HT1080 (cell line): ENCODE measurements around the gene TTC9C. TPM values are rescaled to one million over a fixed set of nuclear protein-coding genes. Genes with fewer than 3 reads are reported as not detected.
A peak's percentile ranks its signal among the peaks of the same experiment; 100 is the strongest.
"Not testable (repeated sequence)": the region's sequence is repeated elsewhere in the genome, so short reads cannot be mapped to it uniquely, and the experiment has no call there.

Experiments used
- DNase-seq: peaks from one replicate; pipeline ENCODE4 v3.0.0-alpha.2; 2015; ENCODE audit warnings: low read depth
- total RNA-seq: library from RNA; depleted of rRNA; stranded (reverse); fragments of >200 nt; shearing (Covaris generic); gene quantifications from 2 replicates; pipeline ENCODE4 v1.2.3, GENCODE V29; 2014

TTC9C gene
- total RNA-seq, 1 experiment from 2014 or later, result 67.9 TPM

DNA sequence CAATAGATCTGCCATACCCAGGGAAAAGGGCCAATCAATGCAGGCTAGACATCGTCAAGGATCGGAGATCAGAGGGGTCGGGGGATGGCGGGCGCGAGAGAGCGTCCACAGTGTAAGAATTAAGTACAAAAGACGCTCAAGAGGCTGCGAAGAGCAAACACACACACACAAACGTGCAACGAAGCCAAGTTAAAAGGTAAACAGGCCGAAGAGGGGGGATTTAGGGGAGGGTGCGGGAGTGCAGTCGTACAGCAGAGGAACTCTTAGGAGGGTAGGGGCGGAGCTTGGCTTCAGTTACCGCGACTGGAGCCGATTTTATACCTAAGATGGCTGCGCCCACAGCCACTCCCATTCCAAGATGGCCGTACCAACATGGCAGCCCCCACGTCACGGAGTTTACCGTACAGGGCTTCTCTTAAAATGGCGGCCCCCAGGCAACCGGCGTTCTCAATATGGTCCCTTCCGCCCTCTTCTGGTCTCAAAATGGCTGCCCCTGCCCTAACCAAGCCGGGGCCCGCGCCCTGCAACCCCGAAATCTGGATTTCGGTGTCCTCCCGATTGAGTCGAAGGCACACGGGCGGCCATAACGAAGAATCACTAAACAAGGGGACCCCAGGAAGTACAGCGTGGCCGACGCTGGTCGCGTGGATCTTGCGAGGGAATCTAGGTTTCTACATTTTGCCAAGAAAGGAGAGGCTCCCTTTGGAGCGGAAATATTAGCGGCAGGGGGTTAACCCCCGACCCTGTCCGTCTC, 18.9 kb upstream of the TTC9C start:
- DNase-seq, result peak; percentile 50

DNA sequence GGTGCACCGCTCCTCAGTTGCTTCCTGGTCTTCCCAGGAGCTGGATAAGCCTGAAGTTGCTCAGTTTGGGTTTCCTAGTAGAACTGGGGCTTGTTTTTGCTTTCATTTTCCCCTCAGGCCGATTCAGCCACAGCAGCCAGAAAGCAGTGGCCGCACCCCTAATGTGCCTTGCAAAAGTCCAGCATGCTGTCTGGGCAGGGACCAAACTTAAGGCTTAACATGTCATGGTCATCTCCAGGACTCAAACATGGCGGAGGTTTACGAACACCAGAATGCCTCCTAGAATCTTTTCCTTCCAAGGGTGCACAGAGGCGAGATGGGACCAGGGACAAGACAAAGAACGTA, 18.3 kb upstream of the TTC9C start:
- DNase-seq, result no peak

DNA sequence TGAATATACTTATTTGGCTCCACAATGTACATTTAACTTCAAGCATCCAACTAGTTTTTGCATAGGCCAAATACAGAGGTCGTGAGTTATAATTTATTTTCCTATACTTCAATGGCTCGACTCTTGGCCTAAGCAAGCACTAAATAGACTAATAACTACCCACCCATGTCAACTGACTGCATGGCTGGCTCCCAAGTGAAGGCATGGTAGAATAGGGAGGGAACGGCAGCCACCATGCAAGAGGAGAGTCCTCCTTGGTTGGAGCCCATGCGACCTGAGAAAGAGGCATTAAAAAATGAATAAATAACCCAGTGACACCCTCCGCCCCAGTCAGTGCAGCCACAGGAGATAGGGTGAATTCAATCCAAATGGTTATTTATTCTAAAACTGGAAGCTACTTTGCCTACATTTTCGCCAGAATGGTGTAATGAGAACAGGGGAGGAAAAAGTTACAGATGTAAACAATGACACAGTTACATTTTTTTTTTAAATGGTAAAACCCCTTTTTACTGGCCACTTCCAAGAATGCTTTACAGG, 15.9 kb upstream of the TTC9C start:
- DNase-seq, result no peak

DNA sequence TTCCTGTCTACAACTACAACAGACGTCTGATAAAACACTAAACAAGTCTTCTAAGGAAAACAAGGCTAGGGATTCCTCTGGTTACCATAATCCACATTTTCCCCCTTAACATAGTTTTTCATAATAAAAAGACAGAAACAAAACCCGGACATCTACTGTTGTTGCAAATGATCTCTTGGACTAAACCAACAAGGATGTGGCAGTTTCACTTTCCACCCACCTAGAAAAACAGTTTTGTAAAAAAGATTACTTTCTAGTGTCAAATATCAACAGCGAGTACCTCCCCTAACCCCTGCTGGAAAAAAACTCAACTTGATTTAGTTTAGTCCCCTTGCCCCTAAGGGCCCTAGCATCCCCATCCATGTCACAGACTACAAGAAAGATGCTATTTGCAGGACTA, 15.4 kb upstream of the TTC9C start:
- DNase-seq, result no peak

DNA sequence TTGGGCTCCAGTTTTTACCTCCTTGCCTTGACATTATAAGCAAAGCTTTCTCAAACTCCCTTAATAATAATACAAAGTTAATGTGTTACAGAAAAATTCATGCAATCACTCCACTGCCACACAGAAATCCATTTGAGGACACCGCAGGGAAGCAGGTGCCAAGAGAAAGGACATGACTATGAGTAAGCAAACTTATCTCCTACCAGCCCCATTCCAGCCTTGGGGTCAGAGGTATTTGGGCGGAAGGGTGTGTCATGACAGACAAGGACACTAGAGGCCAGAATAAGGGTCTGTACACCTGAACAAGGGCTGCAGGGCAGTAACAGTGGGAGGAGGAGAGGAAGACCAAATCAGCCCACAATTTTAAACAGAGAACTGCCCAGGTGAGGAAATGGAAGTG, 14.9 kb upstream of the TTC9C start:
- no peak for DNase-seq

DNA sequence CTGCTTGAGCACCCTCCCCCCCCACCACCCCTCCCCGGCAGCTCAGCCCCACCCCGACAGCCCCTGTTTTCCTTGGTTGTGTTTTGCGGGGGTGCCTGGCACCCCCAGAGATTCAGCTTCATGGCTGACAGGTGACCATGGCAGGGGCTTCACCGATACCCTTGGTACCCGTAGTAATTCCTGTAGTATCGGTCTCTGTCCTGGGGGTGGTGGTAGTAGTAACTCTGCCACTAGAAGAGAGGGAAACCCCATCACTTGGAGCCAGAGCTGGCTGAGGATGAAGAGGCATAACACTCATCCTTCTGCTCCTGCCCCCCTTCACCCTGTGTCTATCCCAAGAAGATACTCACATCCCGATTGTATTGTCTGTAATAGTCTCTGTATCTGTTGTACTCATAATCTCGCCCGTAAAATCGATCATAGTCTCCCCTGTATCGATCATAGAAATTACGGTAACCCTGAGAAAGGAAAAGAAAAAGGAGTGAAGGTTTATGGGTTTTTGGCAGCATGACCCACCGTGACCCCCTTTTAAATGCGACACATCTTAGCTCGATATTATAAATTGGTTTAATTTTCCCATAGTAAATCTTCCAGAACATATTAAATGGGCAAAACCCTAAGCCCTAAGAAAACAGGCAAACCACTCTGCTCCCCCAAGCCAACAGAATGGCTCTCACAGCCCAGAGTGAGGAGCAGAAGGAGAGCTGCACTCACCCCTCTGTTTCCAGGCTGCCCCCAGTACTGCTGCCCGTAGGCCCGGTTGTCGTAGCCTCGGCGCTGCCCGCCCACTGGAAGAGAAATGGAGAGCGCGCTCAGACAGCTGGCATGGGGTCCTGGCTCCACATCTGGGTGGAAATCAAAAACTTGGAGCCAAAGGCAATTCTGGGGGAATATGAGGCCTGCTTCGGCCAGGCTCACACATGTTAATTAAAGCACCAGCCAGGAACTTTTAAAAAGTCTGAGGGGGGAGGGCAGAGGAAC, 12.8 kb upstream of the TTC9C start:
- DNase-seq, result no peak

DNA sequence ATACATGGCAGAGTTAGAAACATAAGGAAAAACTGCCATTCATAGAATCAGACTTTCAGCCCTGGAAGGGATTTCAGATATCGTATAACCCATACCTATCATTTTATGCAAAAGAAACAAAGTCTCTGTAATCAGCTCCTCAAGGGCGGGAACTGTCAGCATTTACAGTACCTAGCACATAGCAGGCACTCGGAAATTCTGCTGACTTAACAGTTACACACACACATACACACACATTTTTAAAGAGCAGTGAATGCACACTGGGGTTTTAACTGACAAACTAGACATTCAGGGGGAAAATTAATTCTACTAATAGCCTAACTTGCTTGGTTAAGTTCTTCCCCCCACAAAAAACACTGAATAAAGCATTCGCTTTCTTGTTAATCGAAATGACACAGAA, 12.1 kb upstream of the TTC9C start:
- DNase-seq, result no peak

DNA sequence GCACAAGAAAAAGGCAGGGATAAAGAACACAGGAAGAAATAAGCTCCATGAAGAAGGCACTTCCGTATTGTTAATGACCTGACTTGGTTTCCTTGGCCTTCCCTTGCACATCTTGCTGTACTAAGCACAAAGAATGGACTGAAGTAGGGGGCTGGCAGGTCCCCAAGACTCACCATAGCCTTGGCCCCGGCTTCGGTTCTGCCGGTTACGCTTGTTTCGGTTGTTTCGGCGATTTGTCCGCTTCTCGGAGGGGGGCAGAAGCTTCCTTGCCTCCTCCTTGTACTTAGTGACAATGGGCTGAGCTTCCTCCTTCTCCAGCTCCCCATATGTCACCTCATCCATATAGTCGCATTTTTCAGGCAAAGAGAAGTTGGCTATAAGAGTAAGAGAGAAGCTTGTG, 11.5 kb upstream of the TTC9C start:
- DNase-seq, result no peak

DNA sequence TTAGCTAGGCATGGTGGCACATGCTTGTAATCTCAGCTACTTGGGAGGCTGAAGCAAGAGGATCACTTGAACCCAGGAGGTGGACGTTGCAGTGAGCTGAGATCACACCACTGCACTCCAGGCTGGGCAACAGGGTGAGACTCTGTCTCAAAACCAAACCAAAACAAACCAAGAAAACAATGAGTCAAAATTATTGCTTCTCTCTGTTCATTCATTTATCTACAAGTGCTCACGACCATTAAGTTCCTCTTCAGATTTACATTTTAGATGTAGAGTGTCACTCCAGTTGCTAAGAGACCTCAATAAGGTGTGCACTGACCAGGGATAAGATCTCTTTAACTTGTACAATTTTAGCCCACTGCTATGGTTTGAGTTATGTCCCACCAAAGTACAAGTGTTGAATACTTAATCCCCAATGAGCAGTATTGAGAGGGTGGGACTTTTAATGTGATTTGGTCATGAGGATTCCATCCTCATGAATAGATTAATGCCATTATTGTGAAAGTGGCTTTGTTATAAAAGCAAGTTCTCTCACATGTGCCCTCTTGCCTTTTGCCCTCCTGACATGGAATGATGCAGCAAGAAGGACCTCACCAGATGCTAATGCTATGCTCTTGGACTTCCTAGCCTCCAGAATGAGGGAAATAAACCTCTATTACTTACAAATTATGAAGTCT, 8.8 kb upstream of the TTC9C start:
- DNase-seq, result no peak

DNA sequence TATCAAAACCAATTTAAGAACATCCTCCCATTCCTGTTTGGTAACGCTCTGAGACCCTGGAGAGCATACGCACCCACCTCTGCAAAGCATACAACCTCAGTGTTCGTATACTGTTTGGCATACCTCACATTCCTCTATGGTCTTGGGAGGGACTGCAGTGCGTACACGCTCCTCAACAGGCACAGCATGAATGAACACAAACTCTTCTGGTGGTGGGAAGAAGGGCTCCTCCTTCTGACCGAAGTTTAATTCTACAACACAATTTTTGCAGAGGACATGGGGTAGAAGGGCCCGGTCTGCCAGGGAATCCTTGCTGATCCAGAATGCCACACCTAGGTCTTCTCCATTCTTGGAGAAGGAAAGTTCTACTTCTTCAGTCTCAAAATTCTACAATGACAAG, 6.3 kb upstream of the TTC9C start:
- peak; percentile 32 for DNase-seq

DNA sequence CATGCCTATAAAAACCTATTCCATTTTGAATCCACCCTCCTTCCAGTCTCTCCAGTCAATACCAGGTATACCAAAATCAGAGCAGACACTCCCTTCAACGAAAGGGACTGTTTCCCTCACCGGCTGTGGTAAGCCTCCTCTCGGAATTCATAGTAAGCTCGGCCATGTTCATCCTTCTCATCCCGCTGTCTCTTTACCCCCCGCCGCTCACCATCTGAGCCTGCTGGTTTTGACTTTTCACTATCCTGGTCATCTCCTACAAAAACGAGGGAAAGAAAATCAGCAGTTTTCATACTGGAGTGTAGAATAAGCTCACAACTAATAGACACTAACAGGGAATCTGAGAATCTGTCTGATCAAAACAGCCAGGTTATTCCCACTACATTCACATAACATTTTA, 4.1 kb upstream of the TTC9C start:
- no peak for DNase-seq

DNA sequence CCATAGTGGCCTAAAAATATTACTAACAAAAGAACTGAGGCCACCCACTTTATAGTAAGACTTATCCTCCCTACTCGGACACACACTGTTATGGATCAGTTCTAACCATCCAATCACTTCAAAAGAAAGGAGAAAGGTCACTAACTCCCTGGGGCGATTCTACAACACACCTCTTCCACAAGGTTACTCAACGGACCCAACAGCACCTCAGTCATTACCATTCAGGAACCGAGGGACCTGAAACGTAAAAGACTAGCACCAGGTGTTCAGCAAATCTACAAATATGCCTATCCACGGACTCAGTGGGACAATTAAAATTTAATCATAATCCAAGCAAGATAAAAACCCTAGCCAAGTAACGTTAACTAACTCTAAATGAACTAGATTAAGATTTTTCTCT, 2.6 kb upstream of the TTC9C start:
- DNase-seq, result no peak

DNA sequence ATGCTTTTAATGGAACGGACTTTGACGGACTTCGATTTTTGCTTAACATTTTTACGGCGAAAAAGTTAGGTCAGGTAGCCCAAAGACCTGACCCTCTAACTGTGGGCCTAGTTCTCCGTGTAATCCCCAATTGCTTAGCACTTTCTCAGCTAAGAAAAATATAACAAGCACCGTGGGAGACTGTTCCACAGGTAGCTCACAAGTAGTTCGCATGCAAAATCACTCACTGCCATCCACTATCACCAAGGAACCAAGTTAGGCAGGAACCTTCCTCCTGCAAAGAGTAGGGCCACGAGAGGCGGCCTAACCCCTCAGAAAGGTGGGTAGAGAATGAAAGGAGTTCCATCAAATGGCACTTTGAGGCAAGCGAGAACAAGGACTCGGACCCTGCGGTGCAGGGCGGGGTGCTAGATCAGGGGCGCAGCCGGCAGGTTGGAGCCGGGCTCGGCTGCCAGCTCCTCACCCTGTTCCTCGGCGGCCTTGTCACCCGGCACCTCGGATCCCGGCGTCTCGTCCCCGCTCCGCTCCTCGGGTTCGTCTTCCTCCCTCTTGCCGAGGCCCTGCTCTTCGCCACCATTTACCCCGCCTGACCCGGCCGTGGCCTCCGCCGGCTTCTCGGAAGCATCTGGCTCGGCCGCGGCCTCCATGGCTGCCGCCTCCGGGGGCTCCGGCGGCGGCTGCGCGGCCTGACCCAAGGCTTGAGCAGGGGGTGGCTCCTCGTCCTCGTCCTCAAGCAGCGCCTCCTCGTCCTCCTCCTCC, 2.0 kb upstream of the TTC9C start:
- DNase-seq, result no peak

DNA sequence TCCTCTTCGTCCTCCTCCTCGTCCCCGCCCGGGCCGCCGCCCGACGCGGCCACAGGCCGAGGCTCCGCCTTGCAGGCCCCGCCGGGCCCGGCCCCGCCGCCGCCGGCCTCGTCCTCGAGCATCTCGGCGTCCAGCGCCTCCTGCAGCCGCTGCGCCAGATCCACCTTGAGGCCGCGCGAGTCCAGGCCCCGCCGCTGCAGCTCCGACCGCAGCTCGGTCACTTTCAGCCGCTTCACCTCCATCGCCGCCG, 1.4 kb upstream of the TTC9C start:
- no peak for DNase-seq

DNA sequence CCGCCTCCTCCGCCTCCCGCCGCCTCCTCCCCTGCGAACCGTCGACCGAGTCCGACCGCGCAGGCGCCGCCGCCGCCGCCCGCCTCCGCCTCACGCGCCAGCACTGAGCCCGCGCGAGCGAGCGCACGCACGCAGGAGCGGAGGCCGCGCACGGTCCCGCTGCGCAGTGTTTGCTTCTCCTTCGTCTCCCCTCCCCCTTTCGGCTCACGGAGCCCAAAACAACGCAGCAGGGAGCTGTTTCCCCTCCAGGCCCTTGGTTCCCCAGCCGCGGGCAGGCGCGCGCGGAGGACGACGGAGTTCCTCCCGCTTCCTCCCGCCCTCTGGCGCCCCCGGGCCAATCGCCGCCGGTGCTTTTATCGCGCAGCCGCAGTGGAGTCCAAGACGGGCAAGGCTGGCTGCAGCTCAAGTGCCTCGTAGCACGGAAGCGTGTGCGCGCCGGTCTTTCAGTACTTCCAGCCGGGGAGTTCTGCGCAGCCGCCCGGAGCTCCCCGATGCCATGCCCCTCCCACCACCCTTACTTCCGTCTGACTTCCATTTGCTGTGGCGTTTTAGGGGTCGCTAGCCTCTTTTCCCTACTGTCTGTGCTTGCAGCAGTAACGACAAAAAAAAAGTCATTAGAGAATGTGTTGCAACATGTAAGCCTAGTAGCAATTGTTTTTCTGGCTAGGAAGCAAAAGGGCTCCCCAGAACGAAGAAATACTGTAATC, 968 bp upstream of the TTC9C start, which contains the start of gene HNRNPUL2:
TSS of gene HNRNPUL2 (minus strand) at position 293 of the 707 bp plus-strand sequence. CDS start 301 bp downstream, outside the sequence.
- peak; percentile 99 for DNase-seq

DNA sequence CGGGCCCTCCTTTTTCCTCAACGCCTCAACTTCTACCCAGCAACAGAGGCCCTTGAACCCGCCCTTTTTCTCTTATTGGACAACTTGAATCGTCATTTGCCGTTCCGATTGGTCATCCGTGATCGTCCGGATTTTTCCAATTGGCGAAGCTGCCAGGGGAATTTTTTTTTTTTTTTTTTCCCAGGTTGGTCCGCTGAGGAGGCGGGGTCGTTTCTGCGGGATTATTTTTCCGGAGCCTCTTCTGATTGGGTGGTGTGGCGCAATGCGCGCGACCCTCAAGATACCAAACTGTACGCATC, 465 bp upstream of the TTC9C start:
- DNase-seq, result peak; percentile 97

DNA sequence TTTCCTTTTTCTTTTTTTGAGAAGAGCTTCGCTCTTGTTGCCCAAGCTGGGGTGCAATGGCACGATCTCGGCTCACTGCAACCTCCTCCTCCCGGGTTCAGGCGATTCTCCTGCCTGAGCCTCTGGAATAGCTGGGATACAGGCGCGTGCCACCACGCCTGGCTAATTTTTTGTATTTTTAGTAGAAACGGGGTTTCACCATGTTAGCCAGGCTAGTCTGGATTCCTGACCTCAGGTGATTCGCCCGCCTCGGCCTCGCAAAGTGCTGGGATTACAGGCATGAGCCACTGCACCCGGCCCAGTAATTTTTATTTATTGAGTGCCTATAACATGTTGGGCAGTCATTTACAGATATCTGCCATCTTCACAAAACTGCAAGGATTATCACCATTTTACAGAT, 1.8 kb downstream of the TTC9C start:
- DNase-seq, result not testable (repeated sequence)

DNA sequence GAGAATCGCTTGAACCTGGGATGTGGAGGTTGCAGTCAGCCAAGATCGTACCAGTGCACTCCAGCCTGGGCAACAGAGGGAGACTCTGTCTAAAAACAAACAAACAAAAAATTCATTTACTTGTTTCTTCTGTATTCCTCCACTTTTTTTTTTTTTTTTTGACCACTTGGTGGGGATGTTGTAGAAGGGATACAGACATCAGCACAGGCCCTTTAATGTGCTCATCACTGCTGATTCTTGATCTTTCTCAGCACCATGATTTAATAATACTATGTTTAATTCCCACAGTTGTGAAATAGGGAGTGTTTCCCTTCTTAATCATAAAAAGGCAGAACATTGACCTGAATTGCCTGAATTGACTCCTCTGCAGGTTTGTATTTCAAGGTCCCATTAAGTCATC, 4.5 kb downstream of the TTC9C start:
- DNase-seq, result peak; percentile 54

DNA sequence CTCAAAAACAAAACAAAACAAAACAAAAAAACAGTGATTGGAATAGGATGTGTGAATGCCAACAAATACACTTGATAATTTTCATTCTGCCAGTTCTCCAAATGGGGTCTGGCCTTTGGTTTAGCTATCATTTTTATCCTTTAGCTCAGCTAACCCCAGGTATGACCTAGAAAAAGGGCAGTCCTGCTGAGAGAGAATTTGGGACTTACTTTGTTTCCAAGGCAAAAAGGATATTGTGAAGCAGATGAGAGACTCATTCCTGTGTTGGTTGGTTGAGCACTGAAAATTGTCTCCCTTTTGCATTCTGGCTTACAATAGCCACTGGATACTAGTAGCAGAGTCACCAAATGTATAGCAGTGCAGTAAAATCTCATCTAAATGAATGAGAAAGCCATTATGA, 8.9 kb downstream of the TTC9C start:
- no peak for DNase-seq

DNA sequence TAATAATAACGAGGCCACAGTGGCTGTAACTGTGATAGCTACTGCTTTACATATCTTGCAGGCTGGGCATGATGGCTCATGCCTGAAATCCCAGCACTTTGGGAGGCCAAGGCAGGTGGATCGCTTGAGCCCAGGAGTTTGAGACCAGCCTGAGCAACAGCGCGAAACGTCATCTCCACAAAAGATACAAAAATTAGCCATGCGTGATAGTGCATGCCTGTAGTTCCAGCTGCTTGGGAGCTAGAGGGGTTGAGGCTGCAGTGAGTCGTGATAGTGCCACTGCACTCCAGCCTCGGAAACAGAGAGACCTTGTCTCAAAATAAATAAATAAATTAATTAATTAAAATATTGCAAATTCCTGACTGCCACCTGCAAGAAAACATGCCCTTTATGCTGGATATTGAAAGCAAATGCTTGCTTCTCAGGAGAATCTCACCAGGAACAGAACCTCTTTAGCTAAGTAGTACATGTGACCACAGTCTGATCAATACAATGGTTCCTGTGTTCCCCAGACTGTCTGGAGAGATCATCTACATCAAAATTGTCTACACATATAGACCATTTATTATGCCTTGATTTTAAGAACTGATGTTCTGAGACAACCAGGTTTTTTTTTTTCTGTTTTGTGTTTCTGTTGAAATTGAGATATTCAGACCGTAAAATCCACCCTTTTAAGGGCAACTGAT, 19.3 kb downstream of the TTC9C start:
- no peak for DNase-seq
